NB4 (cell line): ENCODE results near the gene RASA3.

Source experiments
- MAX ChIP-seq: IDR thresholded peaks from 2 replicates; pipeline ENCODE4 v1.6.1; 2011; ENCODE audit warnings: low read depth, low read length
- MYC ChIP-seq: IDR thresholded peaks from 2 replicates; pipeline ENCODE4 v1.6.1; 2011; ENCODE audit warnings: low read depth, low read length
- POLR2A ChIP-seq: IDR thresholded peaks from 2 replicates; pipeline ENCODE4 v1.6.1; 2011; ENCODE audit warnings: mild to moderate bottlenecking; ENCODE audit not compliant: insufficient read length; ENCODE audit errors: extremely low read depth
- TF ChIP-seq, protein P1 (sequence below): IDR thresholded peaks from one replicate; pipeline ENCODE4 v1.5.1; 2012; ENCODE audit warnings: low read depth, low read length

GRCh38 chr13:114096031-114096485 is 36.4 kb downstream of the RASA3 start:
- TF ChIP-seq, protein P1, sequence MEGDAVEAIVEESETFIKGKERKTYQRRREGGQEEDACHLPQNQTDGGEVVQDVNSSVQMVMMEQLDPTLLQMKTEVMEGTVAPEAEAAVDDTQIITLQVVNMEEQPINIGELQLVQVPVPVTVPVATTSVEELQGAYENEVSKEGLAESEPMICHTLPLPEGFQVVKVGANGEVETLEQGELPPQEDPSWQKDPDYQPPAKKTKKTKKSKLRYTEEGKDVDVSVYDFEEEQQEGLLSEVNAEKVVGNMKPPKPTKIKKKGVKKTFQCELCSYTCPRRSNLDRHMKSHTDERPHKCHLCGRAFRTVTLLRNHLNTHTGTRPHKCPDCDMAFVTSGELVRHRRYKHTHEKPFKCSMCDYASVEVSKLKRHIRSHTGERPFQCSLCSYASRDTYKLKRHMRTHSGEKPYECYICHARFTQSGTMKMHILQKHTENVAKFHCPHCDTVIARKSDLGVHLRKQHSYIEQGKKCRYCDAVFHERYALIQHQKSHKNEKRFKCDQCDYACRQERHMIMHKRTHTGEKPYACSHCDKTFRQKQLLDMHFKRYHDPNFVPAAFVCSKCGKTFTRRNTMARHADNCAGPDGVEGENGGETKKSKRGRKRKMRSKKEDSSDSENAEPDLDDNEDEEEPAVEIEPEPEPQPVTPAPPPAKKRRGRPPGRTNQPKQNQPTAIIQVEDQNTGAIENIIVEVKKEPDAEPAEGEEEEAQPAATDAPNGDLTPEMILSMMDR = no peak
- no peak for TF ChIP-seq POLR2A
- TF ChIP-seq MAX = no peak
- TF ChIP-seq MYC = no peak
